H9 (cell line): ENCODE results near the gene IQCN. TPM values are rescaled to one million over a fixed set of nuclear protein-coding genes. Genes with fewer than 3 reads are reported as not detected.

Experiments used
- DNase-seq: peaks from one replicate; pipeline ENCODE4 v3.0.0-alpha.2; 2017
- H2AFZ ChIP-seq: one replicate; pipeline ENCODE4 v1.6.1; 2013; ENCODE audit warnings: mild to moderate bottlenecking, low read length, control low read depth, moderate library complexity
- H2AK5ac ChIP-seq: 2 replicates; pipeline ENCODE4 v1.6.1; 2013; ENCODE audit warnings: low read length, control low read depth, mixed read lengths; ENCODE audit not compliant: insufficient read length
- H2BK120ac ChIP-seq: one replicate; pipeline ENCODE4 v1.6.1; 2013; ENCODE audit warnings: low read depth, mild to moderate bottlenecking, low read length, control low read depth, inconsistent platforms; ENCODE audit not compliant: poor library complexity, severe bottlenecking
- H2BK12ac ChIP-seq: 2 replicates; pipeline ENCODE4 v1.6.1; 2013; ENCODE audit warnings: low read length, control low read depth, mixed read lengths, low read depth; ENCODE audit not compliant: insufficient read length
- H2BK15ac ChIP-seq: 2 replicates; pipeline ENCODE4 v1.6.1; 2013; ENCODE audit warnings: low read depth, low read length, control low read depth
- H2BK20ac ChIP-seq: one replicate; pipeline ENCODE4 v1.6.1; 2013; ENCODE audit warnings: low read depth, mild to moderate bottlenecking, low read length, control low read depth, inconsistent platforms; ENCODE audit not compliant: poor library complexity, severe bottlenecking
- H2BK5ac ChIP-seq: 2 replicates; pipeline ENCODE4 v1.6.1; 2013; ENCODE audit warnings: low read length, control low read depth, mixed read lengths; ENCODE audit not compliant: insufficient read length
- H3K14ac ChIP-seq: 2 replicates; pipeline ENCODE4 v1.6.1; 2013; ENCODE audit warnings: low read length, control low read depth; ENCODE audit not compliant: insufficient read depth
- H3K18ac ChIP-seq: 2 replicates; pipeline ENCODE4 v1.6.1; 2013; ENCODE audit warnings: low read depth, mild to moderate bottlenecking, mixed read lengths, low read length, control low read depth; ENCODE audit not compliant: insufficient read length
- H3K23ac ChIP-seq: 2 replicates; pipeline ENCODE4 v1.6.1; 2013; ENCODE audit warnings: low read length, control low read depth, mixed read lengths, low read depth; ENCODE audit not compliant: insufficient read length
- H3K23me2 ChIP-seq: 2 replicates; pipeline ENCODE4 v1.6.1; 2013; ENCODE audit warnings: low read depth, mild to moderate bottlenecking, mixed read lengths, low read length, control low read depth; ENCODE audit not compliant: insufficient read length, poor library complexity, severe bottlenecking
- H3K27ac ChIP-seq: 2 replicates; pipeline ENCODE4 v1.5.1; 2013; ENCODE audit warnings: low read length, control low read depth, mixed read lengths, low read depth; ENCODE audit not compliant: insufficient read length
- H3K27me3 ChIP-seq: 2 replicates; pipeline ENCODE4 v1.6.1; 2013; ENCODE audit warnings: low read length, control low read depth, inconsistent platforms; ENCODE audit not compliant: insufficient read depth
- H3K4ac ChIP-seq: 2 replicates; pipeline ENCODE4 v1.6.1; 2013; ENCODE audit warnings: low read depth, mild to moderate bottlenecking, control low read depth, inconsistent platforms, low read length, moderate library complexity
- H3K4me1 ChIP-seq: 2 replicates; pipeline ENCODE4 v1.6.1; 2013; ENCODE audit warnings: low read length, control low read depth, inconsistent platforms; ENCODE audit not compliant: insufficient read depth
- H3K4me2 ChIP-seq: 2 replicates; pipeline ENCODE4 v1.6.1; 2013; ENCODE audit warnings: low read length, control low read depth, mixed read lengths; ENCODE audit not compliant: insufficient read length, insufficient read depth
- H3K56ac ChIP-seq: 2 replicates; pipeline ENCODE4 v1.6.1; 2013; ENCODE audit warnings: low read depth, mild to moderate bottlenecking, mixed read lengths, low read length, control low read depth; ENCODE audit not compliant: insufficient read length
- H3K79me1 ChIP-seq: 2 replicates; pipeline ENCODE4 v1.6.1; 2013; ENCODE audit warnings: low read depth, mild to moderate bottlenecking, moderate library complexity, low read length, control low read depth, inconsistent platforms; ENCODE audit not compliant: insufficient read depth, poor library complexity, severe bottlenecking
- H3K79me2 ChIP-seq: 2 replicates; pipeline ENCODE4 v1.6.1; 2013; ENCODE audit warnings: low read length, control low read depth, inconsistent platforms; ENCODE audit not compliant: insufficient read depth
- H3K9ac ChIP-seq: 2 replicates; pipeline ENCODE4 v1.6.1; 2013; ENCODE audit warnings: low read length, control low read depth, mixed read lengths; ENCODE audit not compliant: insufficient read length; ENCODE audit errors: extremely low read depth
- H3K9me3 ChIP-seq: one replicate; pipeline ENCODE4 v1.6.1; 2013; ENCODE audit warnings: low read depth, low read length, inconsistent platforms; ENCODE audit not compliant: control insufficient read depth
- H3T11ph ChIP-seq: one replicate; pipeline ENCODE4 v1.6.1; 2013; ENCODE audit warnings: mild to moderate bottlenecking, low read length, control low read depth, inconsistent platforms
- H4K20me1 ChIP-seq: one replicate; pipeline ENCODE4 v1.6.1; 2013; ENCODE audit not compliant: control insufficient read depth, insufficient read length, insufficient read depth
- H4K5ac ChIP-seq: 2 replicates; pipeline ENCODE4 v1.6.1; 2013; ENCODE audit warnings: low read depth, mild to moderate bottlenecking, mixed read lengths, low read length, control low read depth; ENCODE audit not compliant: insufficient read length
- H4K8ac ChIP-seq: replicated peaks from 2 replicates; pipeline ENCODE4 v1.6.1; 2013; ENCODE audit warnings: low read length, control low read depth, mixed read lengths, low read depth; ENCODE audit not compliant: insufficient read length
- H4K91ac ChIP-seq: 2 replicates; pipeline ENCODE4 v1.6.1; 2013; ENCODE audit warnings: low read depth, mild to moderate bottlenecking, moderate library complexity, mixed read lengths, low read length, control low read depth; ENCODE audit not compliant: insufficient read length
- H3K27ac Mint-ChIP-seq, 3 experiments: 2 replicates in 2 of 3; 3 replicates in 1 of 3; pipeline ENCODE4 v1.8.0; 2020 to 2021; ENCODE audit warnings: mixed read lengths in 3 of 3, mild to moderate bottlenecking in 1 of 3, moderate library complexity in 1 of 3
- H3K27me3 Mint-ChIP-seq: 2 replicates; pipeline ENCODE4 v1.8.0; 2021; ENCODE audit warnings: low read depth, mild to moderate bottlenecking, moderate library complexity, mixed read lengths
- H3K36me3 Mint-ChIP-seq, 3 experiments: 2 replicates in 2 of 3; 3 replicates in 1 of 3; pipeline ENCODE4 v1.8.0; 2020 to 2021; ENCODE audit warnings: low read depth in 3 of 3, mixed read lengths in 3 of 3; ENCODE audit not compliant: insufficient read depth in 1 of 3
- H3K4me1 Mint-ChIP-seq, 2 experiments: 2 replicates each; pipeline ENCODE4 v1.8.0; 2020; ENCODE audit warnings: mixed read lengths in 2 of 2
- H3K4me3 Mint-ChIP-seq, 2 experiments: 2 replicates in 1 of 2; 3 replicates in 1 of 2; pipeline ENCODE4 v1.8.0; 2020 to 2021; ENCODE audit warnings: mild to moderate bottlenecking in 2 of 2, mixed read lengths in 2 of 2, moderate library complexity in 1 of 2
- H3K9me3 Mint-ChIP-seq, 2 experiments: 2 replicates in 1 of 2; 3 replicates in 1 of 2; pipeline ENCODE4 v1.8.0; 2020; ENCODE audit warnings: mild to moderate bottlenecking in 2 of 2, mixed read lengths in 2 of 2, moderate library complexity in 1 of 2
- WGBS: extraction: QIAGEN DNeasy Blood & Tissue Kit; methylation state at CpG from one replicate; pipeline ENCODE4 v1.1.7; 2013; ENCODE audit warnings: missing lambda C conversion rate, low lambda C conversion rate, mixed read lengths; ENCODE audit not compliant: insufficient read length; ENCODE audit errors: extremely low coverage; 5-methylcytosine and 5-hydroxymethylcytosine counted together
- total RNA-seq: library from RNA; stranded (reverse); gene quantifications from 2 replicates; pipeline ENCODE4 v1.2.1, GENCODE V29; 2021
- TF ChIP-seq, protein P1 (sequence below): fragments of 200-600 bp; sonication (generic); conservative IDR thresholded peaks from 3 replicates; pipeline ENCODE4 v1.8.0; 2021; ENCODE audit warnings: antibody characterized with exemption, mild to moderate bottlenecking

Gene IQCN
- total RNA-seq, 1 experiment from 2014 or later: 0.39 TPM

DNA sequence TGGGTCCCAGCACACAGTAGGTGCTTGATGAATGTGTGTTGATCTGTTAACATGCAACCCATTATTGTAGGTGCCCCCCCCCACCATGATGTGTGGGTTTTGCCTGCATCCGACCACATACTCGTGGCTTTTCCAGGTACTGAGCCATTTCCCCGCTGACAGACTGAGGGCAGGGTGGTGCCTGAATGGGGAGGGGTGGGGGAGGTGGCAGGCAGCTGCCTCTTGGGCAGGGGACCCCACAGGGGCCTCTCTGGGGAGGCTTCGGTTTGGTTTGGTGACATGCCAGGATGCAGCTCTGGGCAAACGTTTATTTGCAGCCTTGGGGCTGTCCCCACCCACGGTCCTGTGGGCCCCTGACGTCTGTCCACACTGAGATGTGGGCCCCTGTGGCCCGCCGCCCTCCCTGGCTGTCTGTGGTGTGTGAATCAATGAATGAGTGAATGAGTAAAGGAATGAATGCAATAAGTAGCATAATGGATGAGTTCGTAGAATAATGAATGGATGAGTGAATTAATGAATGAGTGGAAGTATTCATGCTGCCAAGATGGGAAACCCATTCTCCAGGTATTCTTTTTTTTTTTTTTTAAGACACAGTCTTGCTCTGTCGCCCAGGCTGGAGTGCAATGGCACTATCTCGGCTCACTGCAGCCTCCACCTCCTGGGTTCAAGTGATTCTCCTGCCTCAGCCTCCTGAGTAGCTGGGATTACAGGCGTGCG, 16.2 kb upstream of the IQCN start:
- no peak overlapping the region for H3K4me2 ChIP-seq
- H2BK20ac ChIP-seq: no peak overlapping the region
- no peaks in the 10 kb centered on the region; a peak in 1 of 7 replicates for H3K36me3 Mint-ChIP-seq
- TF ChIP-seq, protein P1, sequence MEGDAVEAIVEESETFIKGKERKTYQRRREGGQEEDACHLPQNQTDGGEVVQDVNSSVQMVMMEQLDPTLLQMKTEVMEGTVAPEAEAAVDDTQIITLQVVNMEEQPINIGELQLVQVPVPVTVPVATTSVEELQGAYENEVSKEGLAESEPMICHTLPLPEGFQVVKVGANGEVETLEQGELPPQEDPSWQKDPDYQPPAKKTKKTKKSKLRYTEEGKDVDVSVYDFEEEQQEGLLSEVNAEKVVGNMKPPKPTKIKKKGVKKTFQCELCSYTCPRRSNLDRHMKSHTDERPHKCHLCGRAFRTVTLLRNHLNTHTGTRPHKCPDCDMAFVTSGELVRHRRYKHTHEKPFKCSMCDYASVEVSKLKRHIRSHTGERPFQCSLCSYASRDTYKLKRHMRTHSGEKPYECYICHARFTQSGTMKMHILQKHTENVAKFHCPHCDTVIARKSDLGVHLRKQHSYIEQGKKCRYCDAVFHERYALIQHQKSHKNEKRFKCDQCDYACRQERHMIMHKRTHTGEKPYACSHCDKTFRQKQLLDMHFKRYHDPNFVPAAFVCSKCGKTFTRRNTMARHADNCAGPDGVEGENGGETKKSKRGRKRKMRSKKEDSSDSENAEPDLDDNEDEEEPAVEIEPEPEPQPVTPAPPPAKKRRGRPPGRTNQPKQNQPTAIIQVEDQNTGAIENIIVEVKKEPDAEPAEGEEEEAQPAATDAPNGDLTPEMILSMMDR: no peak
- no peak overlapping the region for H3K27ac ChIP-seq
- no peak overlapping the region for H4K5ac ChIP-seq
- H3K9me3 ChIP-seq: no peaks in the 10 kb centered on the region
- H3K79me2 ChIP-seq: no peaks in the 10 kb centered on the region; the same call in 1 of the 2 replicates
- no peak overlapping the region for H2BK12ac ChIP-seq
- H2BK15ac ChIP-seq: no peak overlapping the region
- H4K91ac ChIP-seq: no peak overlapping the region
- no peak overlapping the region for H2BK5ac ChIP-seq
- peaks cover 18% of the 10 kb centered on the region for H3K23me2 ChIP-seq
- no peak overlapping the region for H3K56ac ChIP-seq
- H3K9me3 Mint-ChIP-seq: no peaks in the 10 kb centered on the region; a peak in 1 of 5 replicates
- peaks cover 2% of the 10 kb centered on the region; the same call in 1 of the 2 replicates for H3K4me1 ChIP-seq
- H3K9ac ChIP-seq: no peak overlapping the region
- peak overlapping the region in 1 of 3 experiments; percentile 4; a peak in 1 of 7 replicates for H3K27ac Mint-ChIP-seq
- H3K14ac ChIP-seq: no peak overlapping the region; the same call in 1 of the 2 replicates
- peaks cover 8% of the 10 kb centered on the region for H3K27me3 Mint-ChIP-seq
- no peaks in the 10 kb centered on the region for H3K79me1 ChIP-seq
- H4K20me1 ChIP-seq: no peaks in the 10 kb centered on the region
- no peak overlapping the region for H2AK5ac ChIP-seq
- peak overlapping the region; percentile 81 to 90 for H3K4me3 Mint-ChIP-seq
- no peak overlapping the region for H4K8ac ChIP-seq
- no peak overlapping the region for H3K18ac ChIP-seq
- no peak overlapping the region for H3K23ac ChIP-seq
- no peak overlapping the region for H2AFZ ChIP-seq
- no peak overlapping the region for H3K4ac ChIP-seq
- DNase-seq: no peak
- no peak overlapping the region for H2BK120ac ChIP-seq
- peaks cover 49 to 62% of the 10 kb centered on the region in 2 experiments for H3K4me1 Mint-ChIP-seq
- H3K27me3 ChIP-seq: no peaks in the 10 kb centered on the region
- WGBS: 100% methylated on average over 1 of the region's 14 CpGs
- no peak overlapping the region for H3T11ph ChIP-seq
